Measurements from ENCODE around the gene SCAMP2. TPM values are rescaled to one million over a fixed set of nuclear protein-coding genes. Genes with fewer than 3 reads are reported as not detected.

The SCAMP2 gene
- total and polyA plus RNA-seq, 2 donors (not counting 1 experiment from before 2014, with no cell fraction given) = 85.1 to 105 TPM

GRCh38 chr15:74913041-74913440 lies 39.9 kb upstream of the SCAMP2 start:
- Histone ChIP-seq H3K9ac (ENCODE audit: low read length) (no peak overlapping the region), H4K20me1 (ENCODE audit: control insufficient read depth, insufficient read depth, low read length, poor library complexity, severe bottlenecking) (no peaks in the 10 kb centered on the region), H3K9me3 (ENCODE audit: control extremely low read depth in 1 of 3, control insufficient read depth in 2 of 3, insufficient read depth in 1 of 3, low read length in 2 of 3) (no peaks in the 10 kb centered on the region), H3K79me2 (ENCODE audit: control insufficient read depth, insufficient read depth, low read length) (no peaks in the 10 kb centered on the region), H3K4me2 (replicated peaks; ENCODE audit: low read depth, low read length, poor library complexity, severe bottlenecking) (no peak overlapping the region), H3K36me3 (replicated peaks in 1 of 2; ENCODE audit: control extremely low read depth in 1 of 2, control insufficient read depth in 1 of 2, extremely low read depth in 1 of 2, insufficient read depth in 2 of 2, low read length in 1 of 2) (peaks cover 5 to 24% of the 10 kb centered on the region in 2 experiments), H2AFZ (ENCODE audit: insufficient read depth, low read depth, low read length, poor library complexity, severe bottlenecking) (no peak overlapping the region), H3K4me1 (ENCODE audit: control insufficient read depth in 2 of 2, insufficient read depth in 2 of 2, low read length in 2 of 2) (no peaks in the 10 kb centered on the region), H3K27ac (ENCODE audit: low read length in 2 of 2) (no peak overlapping the region), H3K4me3 (ENCODE audit: control extremely low read depth in 1 of 5, extremely low read depth in 1 of 5, insufficient read depth in 1 of 5, low read depth in 2 of 5, low read length in 4 of 5) (no peak overlapping the region), H3K27me3 (replicated peaks in 1 of 4; ENCODE audit: control extremely low read depth in 1 of 4, control insufficient read depth in 3 of 4, insufficient read depth in 4 of 4, low read length in 3 of 4) (no peaks in the 10 kb centered on the region)
- no peak for ATAC-seq (ENCODE audit: low read depth)
- intact Hi-C loops (cut with micrococcal nuclease) = no loop called here
- ChIA-PET POLR2A (no interaction called here), CTCF (interaction anchor here (1.2 to 2.4 kb wide), 2 partner anchors 11 to 19 kb away, joined by 4 to 12 read pairs; no protein-coding TSS in a partner anchor)
- Mint-ChIP-seq H3K27me3 (no peaks in the 10 kb centered on the region), H3K4me3 (no peak overlapping the region), H3K27ac (no peak overlapping the region), H3K9me3 (ENCODE audit: insufficient read depth) (no peaks in the 10 kb centered on the region), H3K4me1 (no peaks in the 10 kb centered on the region)
- 94% methylated on average over 9 of the region's 9 CpGs for WGBS (ENCODE audit: insufficient coverage)
- no peak for TF ChIP-seq EZH2 (IDR thresholded peaks at IDR 0.05; ENCODE audit: borderline replicate concordance, insufficient read depth, low read depth, low read length, poor library complexity, severe bottlenecking)
- no peak for TF ChIP-seq CTCF (IDR thresholded peaks at IDR 0.05)
- no peak for DNase-seq

GRCh38 chr15:74908635-74909034 lies 35.5 kb upstream of the SCAMP2 start:
- POLR2A ChIA-PET = no interaction called here
- Histone ChIP-seq H3K4me2 (replicated peaks; ENCODE audit: low read depth, low read length, poor library complexity, severe bottlenecking) (no peak overlapping the region), H2AFZ (ENCODE audit: insufficient read depth, low read depth, low read length, poor library complexity, severe bottlenecking) (no peak overlapping the region), H3K9me3 (ENCODE audit: control extremely low read depth in 1 of 3, control insufficient read depth in 2 of 3, insufficient read depth in 1 of 3, low read length in 2 of 3) (no peaks in the 10 kb centered on the region), H3K79me2 (ENCODE audit: control insufficient read depth, insufficient read depth, low read length) (peaks cover 14% of the 10 kb centered on the region), H4K20me1 (ENCODE audit: control insufficient read depth, insufficient read depth, low read length, poor library complexity, severe bottlenecking) (no peaks in the 10 kb centered on the region), H3K36me3 (replicated peaks in 1 of 2; ENCODE audit: control extremely low read depth in 1 of 2, control insufficient read depth in 1 of 2, extremely low read depth in 1 of 2, insufficient read depth in 2 of 2, low read length in 1 of 2) (peaks cover 0 to 15% of the 10 kb centered on the region in 2 experiments), H3K9ac (ENCODE audit: low read length) (no peak overlapping the region), H3K4me1 (ENCODE audit: control insufficient read depth in 2 of 2, insufficient read depth in 2 of 2, low read length in 2 of 2) (peaks cover 19 to 20% of the 10 kb centered on the region in 2 donors), H3K4me3 (ENCODE audit: control extremely low read depth in 1 of 5, extremely low read depth in 1 of 5, insufficient read depth in 1 of 5, low read depth in 2 of 5, low read length in 4 of 5) (no peak overlapping the region), H3K27me3 (replicated peaks in 1 of 4; ENCODE audit: control extremely low read depth in 1 of 4, control insufficient read depth in 3 of 4, insufficient read depth in 4 of 4, low read length in 3 of 4) (no peaks in the 10 kb centered on the region), H3K27ac (ENCODE audit: low read length in 2 of 2) (no peak overlapping the region)
- intact Hi-C loops (cut with micrococcal nuclease) = no loop called here
- Mint-ChIP-seq H3K4me1 (peaks cover 32% of the 10 kb centered on the region), H3K9me3 (ENCODE audit: insufficient read depth) (no peaks in the 10 kb centered on the region), H3K27ac (no peak overlapping the region), H3K27me3 (no peaks in the 10 kb centered on the region), H3K4me3 (peak overlapping the region; percentile 20)
- CTCF ChIA-PET = interaction anchor here (0.9 to 1.0 kb wide), 2 partner anchors 137 to 151 kb away, joined by 3 read pairs; no protein-coding TSS in a partner anchor
- TF ChIP-seq EZH2 (IDR thresholded peaks at IDR 0.05; ENCODE audit: borderline replicate concordance, insufficient read depth, low read depth, low read length, poor library complexity, severe bottlenecking) = no peak
- no peak for TF ChIP-seq CTCF (IDR thresholded peaks at IDR 0.05)
- ATAC-seq (ENCODE audit: low read depth) (no peak), DNase-seq (no peak)
- WGBS (ENCODE audit: insufficient coverage) = 90% methylated on average over 4 of the region's 4 CpGs

Measured in B cell (primary cell).